ENCODE results near the gene ACTG2.
"Not testable (repeated sequence)": the region's sequence is repeated elsewhere in the genome, so short reads cannot be mapped to it uniquely, and the experiment has no call there.

The ACTG2 gene

GRCh38 chr2:73893764-73894474 lies 1.1 kb downstream of the ACTG2 start:
- no peak for DNase-seq

- no peak for DNase-seq
These were observed 1.7 kb downstream of the ACTG2 start for GRCh38 chr2:73894475-73894850.

GRCh38 chr2:73894877-73895276 lies 2.1 kb downstream of the ACTG2 start:
- no peak for DNase-seq

GRCh38 chr2:73895473-73895872 lies 2.7 kb downstream of the ACTG2 start:
- DNase-seq: no peak

GRCh38 chr2:73896362-73897239 lies 3.8 kb downstream of the ACTG2 start:
- DNase-seq: no peak

- no peak for DNase-seq
These were observed 4.4 kb downstream of the ACTG2 start for GRCh38 chr2:73897240-73897583.

- no peak for DNase-seq
These were observed 5.1 kb downstream of the ACTG2 start for GRCh38 chr2:73897934-73898333.

- DNase-seq: no peak
These were observed 7.1 kb downstream of the ACTG2 start for GRCh38 chr2:73899801-73900336.

- DNase-seq: no peak
These were observed 8.3 kb downstream of the ACTG2 start for GRCh38 chr2:73901143-73901542.

- no peak for DNase-seq
These were observed 9.5 kb downstream of the ACTG2 start for GRCh38 chr2:73902284-73902683.

- DNase-seq: no peak
These were observed 10.5 kb downstream of the ACTG2 start for GRCh38 chr2:73903313-73903712.

- DNase-seq: not testable (repeated sequence)
These were observed 11.3 kb downstream of the ACTG2 start for GRCh38 chr2:73903949-73904613.

GRCh38 chr2:73904952-73905351 lies 12.1 kb downstream of the ACTG2 start:
- no peak for DNase-seq

- no peak for DNase-seq
These were observed 14.2 kb downstream of the ACTG2 start for GRCh38 chr2:73906847-73907505.

GRCh38 chr2:73907840-73908452 lies 15.1 kb downstream of the ACTG2 start:
- DNase-seq: no peak

GRCh38 chr2:73908689-73909652 lies 16.2 kb downstream of the ACTG2 start:
- DNase-seq: no peak

GRCh38 chr2:73910873-73911547 lies 18.2 kb downstream of the ACTG2 start:
- DNase-seq: no peak

GRCh38 chr2:73911548-73912208 lies 18.9 kb downstream of the ACTG2 start:
- no peak for DNase-seq

GRCh38 chr2:73913414-73914054 lies 20.7 kb downstream of the ACTG2 start:
- no peak for DNase-seq

GRCh38 chr2:73914667-73915066 lies 21.9 kb downstream of the ACTG2 start:
- no peak for DNase-seq
